ENCODE results near the gene MOV10.
A peak's percentile ranks its signal among the peaks of the same experiment; 100 is the strongest.
"Not testable (repeated sequence)": the region's sequence is repeated elsewhere in the genome, so short reads cannot be mapped to it uniquely, and the experiment has no call there.

MOV10 gene, protein sequence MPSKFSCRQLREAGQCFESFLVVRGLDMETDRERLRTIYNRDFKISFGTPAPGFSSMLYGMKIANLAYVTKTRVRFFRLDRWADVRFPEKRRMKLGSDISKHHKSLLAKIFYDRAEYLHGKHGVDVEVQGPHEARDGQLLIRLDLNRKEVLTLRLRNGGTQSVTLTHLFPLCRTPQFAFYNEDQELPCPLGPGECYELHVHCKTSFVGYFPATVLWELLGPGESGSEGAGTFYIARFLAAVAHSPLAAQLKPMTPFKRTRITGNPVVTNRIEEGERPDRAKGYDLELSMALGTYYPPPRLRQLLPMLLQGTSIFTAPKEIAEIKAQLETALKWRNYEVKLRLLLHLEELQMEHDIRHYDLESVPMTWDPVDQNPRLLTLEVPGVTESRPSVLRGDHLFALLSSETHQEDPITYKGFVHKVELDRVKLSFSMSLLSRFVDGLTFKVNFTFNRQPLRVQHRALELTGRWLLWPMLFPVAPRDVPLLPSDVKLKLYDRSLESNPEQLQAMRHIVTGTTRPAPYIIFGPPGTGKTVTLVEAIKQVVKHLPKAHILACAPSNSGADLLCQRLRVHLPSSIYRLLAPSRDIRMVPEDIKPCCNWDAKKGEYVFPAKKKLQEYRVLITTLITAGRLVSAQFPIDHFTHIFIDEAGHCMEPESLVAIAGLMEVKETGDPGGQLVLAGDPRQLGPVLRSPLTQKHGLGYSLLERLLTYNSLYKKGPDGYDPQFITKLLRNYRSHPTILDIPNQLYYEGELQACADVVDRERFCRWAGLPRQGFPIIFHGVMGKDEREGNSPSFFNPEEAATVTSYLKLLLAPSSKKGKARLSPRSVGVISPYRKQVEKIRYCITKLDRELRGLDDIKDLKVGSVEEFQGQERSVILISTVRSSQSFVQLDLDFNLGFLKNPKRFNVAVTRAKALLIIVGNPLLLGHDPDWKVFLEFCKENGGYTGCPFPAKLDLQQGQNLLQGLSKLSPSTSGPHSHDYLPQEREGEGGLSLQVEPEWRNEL

DNA sequence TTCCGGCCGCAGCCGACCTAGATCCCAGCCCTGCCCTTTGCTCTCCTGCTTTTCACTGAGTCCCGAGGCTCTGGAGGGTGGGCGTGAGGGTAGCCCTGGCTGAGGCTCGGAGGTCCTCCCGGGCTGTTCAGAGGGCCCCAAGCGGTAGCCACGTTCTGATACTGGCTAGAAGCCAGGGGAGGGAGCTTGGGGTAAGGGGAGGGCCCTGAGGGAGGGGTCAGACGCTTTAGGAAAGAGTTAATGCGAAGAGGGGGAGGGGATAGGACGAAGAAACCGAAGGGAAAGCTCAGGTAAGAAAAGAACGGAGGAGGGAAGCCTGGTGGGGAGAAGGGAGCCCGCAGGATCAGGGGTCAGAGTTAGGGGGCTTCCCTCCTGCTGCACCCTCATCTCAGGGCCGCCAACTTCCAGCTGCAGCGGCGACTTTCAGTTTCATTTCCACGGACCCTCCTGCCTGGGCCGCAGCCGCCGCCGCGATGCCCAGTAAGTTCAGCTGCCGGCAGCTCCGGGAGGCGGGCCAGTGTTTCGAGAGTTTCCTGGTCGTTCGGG, at the start of gene MOV10:
TSS of gene MOV10 (plus strand) at position 220 of the 546 bp plus-strand sequence. CDS start at position 474, 254 bp downstream.
- peak; percentile 40 for DNase-seq (ENCODE audit: low read depth)

DNA sequence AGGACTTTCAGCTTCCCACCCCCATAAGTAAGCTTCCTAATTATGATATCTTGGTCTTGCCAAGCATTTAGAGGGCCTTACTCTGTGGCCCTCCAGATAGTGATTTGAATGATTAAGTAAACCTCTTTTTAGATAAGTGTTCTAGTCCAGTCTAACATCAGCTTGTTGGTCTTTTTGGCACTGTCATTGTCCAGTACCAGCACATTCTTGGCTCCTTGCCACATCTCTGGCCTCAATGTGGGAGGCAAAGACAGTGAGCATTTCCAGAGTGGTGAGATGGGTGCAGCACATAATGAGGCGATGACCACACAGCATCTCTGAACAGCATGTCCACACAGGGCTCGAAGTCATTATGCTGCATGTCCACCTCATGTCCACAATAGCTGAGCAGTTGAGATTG, 48.8 kb upstream of the MOV10 start:
- DNase-seq (ENCODE audit: low read depth), result no peak

DNA sequence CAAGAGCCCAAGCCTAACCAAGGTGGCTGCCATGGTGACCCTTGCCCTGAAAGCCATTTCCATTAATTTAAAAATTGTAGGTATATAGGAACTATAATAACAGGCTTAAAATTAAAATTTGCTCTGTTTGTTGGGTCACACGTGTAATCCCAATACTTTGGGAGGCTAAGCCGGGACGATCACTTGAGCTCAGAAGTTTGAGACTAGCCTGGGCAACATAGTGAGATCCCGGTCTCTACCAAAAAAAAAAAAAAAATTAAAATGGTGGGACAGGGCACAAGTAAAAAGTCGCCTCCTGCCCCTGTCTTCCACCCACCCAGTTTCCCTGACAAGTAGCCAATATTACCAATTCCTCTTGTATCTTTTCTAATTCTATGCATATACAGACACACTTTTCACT, 48.3 kb upstream of the MOV10 start:
- no peak for DNase-seq (ENCODE audit: low read depth)

- DNase-seq (ENCODE audit: low read depth), result no peak
These were observed 47.6 kb upstream of the MOV10 start for GRCh38 chr1:112626887-112627286.

DNA sequence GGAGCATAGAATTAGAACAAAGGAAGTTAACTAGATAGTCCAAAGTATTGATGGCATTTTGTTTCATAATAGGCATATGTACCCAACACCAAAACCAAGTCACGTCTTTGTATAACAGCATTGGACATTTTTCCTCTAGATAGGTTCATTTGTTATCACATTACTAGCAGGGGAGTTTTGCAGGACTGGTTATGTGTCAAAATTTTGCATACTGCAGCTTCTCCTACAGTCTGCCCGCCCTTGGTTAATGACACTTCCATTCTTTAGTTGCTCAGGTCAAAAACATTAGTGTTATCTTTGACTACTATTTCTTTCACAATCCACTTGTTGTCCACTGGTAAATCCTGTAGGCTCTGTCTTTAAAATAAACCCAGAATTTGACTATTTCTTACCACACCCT, 45.9 kb upstream of the MOV10 start:
- DNase-seq (ENCODE audit: low read depth), result no peak

- no peak for DNase-seq (ENCODE audit: low read depth)
These were observed 45.2 kb upstream of the MOV10 start for GRCh38 chr1:112629256-112629655.

DNA sequence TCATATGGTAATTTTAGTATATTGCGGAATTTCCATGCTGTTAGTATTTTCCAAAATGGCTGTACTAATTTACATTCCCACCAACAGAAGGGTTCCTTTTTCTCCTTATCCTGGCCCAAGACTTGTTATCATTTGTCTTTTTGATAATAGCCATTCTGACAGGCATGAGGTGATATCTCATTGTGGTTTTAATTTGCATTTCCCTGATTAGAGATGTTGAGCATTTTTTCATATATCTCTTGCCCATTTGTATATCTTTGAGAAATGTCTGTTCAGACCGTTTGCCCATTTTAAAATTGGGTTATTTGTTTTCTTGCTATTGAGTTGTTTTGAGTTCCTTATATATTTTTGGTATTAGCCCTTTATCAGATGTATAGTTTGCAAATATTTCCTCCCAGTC, 40.8 kb upstream of the MOV10 start:
- DNase-seq (ENCODE audit: low read depth), result no peak

- no peak for DNase-seq (ENCODE audit: low read depth)
These were observed 40.1 kb upstream of the MOV10 start for GRCh38 chr1:112634367-112634766.

DNA sequence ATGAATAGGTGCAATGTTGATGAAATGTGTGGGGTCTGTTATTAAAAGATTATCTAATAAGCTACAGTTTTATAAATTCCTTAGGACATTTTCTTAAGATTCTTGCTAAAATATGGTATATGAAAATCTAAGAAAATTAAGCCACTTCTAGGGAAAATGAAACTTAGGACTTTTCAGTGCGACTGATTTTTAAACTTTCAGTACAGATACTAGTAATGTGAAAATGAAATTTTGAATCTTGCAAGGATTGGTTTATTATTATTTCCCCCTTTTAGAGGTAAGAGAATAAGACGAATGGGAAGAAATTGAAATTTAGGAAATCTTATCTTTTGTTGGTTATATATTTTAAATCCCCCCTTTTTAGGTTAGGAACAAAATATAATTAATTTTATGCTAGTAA, 38.4 kb upstream of the MOV10 start:
- DNase-seq (ENCODE audit: low read depth), result no peak

GRCh38 chr1:112636597-112637253, 37.7 kb upstream of the MOV10 start:
- no peak for DNase-seq (ENCODE audit: low read depth)

GRCh38 chr1:112637254-112638109, 37.0 kb upstream of the MOV10 start:
- DNase-seq (ENCODE audit: low read depth), result no peak

DNA sequence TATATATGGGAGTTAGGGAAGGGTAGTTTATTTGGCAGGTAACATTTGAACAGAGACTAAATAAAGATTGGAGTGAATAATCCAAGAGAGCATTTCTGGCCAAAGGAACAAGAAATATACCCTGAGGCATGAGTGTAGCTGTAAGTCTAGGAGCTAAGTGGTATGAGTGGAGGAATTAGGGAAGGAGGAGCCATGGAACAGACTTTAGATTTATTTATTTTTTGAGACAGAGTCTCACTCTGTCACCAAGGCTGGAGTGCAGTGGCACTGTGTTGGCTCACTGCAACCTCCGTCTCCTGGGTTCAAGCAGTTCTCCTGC, 36.4 kb upstream of the MOV10 start:
- DNase-seq (ENCODE audit: low read depth), result no peak

- DNase-seq (ENCODE audit: low read depth), result not testable (repeated sequence)
These were observed 34.0 kb upstream of the MOV10 start for GRCh38 chr1:112640437-112640836.

GRCh38 chr1:112643080-112643479, 31.4 kb upstream of the MOV10 start:
- no peak for DNase-seq (ENCODE audit: low read depth)

GRCh38 chr1:112646225-112646624, 28.2 kb upstream of the MOV10 start:
- DNase-seq (ENCODE audit: low read depth), result no peak

GRCh38 chr1:112651205-112651604, 23.3 kb upstream of the MOV10 start:
- DNase-seq (ENCODE audit: low read depth), result no peak

DNA sequence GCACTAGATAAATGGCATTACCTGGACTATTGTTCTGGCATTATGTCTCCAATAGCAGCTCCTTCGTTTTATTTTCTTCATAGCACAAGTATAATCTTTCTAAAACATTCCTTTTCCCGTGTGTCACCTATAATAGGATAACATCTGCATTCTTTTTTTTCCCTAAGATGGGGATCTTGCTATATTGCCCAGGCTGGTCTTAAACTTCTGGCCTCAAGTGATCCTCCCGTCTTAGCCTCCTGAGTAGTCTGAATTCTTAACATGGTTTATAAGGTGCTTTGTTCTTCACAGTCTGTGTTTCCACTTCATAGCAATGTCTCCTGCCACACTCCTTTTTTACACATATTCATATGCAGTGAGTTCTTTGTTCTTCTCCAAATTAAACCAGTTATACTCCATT, 8.6 kb upstream of the MOV10 start:
- DNase-seq (ENCODE audit: low read depth), result no peak

DNA sequence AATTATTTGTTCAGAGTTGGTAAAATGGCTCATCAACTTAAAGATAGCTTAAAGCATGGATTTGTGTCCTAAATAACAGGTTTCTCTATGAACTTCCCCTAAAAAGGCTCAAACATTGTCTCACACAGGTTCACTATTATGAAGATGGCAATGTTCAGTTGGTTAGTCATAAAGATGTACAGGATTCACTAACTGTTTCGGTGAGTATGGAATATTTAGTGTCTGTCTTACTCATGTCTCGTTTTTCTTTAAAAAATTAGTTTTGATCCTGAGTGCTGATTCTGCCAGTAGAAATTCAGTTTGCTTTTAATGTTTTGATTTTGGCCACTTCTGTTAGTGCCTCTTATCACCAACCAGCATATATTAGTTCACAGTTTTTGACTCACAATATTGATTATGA, 7.5 kb upstream of the MOV10 start:
- DNase-seq (ENCODE audit: low read depth), result no peak

DNA sequence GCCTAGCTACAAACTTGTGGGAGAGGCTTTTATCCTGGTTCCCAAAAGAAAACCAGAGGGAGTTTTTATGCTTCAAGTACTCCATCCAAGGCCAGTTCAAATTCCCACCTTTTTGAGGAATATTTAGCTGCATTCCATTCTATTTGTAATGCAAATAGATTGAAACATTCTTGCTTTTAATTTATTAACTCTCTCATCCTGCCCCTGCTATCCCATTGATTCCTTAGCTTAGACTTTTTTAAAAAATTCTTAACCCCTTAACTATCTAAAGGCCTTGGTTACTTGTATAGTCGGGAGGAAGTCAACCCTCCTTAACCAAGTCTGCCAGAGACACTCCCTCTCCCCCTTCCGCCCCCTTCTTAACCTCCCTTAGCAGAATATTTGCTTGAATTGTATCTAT, 2.5 kb upstream of the MOV10 start:
- DNase-seq (ENCODE audit: low read depth), result no peak

GRCh38 chr1:112672842-112673241, 1.6 kb upstream of the MOV10 start:
- no peak for DNase-seq (ENCODE audit: low read depth)
